Right lobe of liver (tissue), 4 donors: Measurements from ENCODE around the gene IVD.

Experiments
- POLR2A ChIP-seq: fragments of 450-650 bp; IDR thresholded peaks from one replicate; pipeline ENCODE4 v1.6.1; 2017; ENCODE audit warnings: antibody characterized with exemption, mild to moderate bottlenecking
- TF ChIP-seq, protein P1 (sequence below), 4 donors: fragments of 200-600 bp in 3 of 4; fragments of 450-650 bp in 1 of 4; IDR thresholded peaks; one replicate each; pipeline versions ENCODE4 v1.5.1 to v1.8.0; 2016 to 2022; ENCODE audit warnings: antibody characterized with exemption in 4 of 4, mild to moderate bottlenecking in 2 of 4
- donor health status: DM: no; HTN: no; CAD: no.
- donor health status: DM: no; HTN: no; CAD: no.
- donor health status: DM: no; HTN: yes; CAD: no.

DNA sequence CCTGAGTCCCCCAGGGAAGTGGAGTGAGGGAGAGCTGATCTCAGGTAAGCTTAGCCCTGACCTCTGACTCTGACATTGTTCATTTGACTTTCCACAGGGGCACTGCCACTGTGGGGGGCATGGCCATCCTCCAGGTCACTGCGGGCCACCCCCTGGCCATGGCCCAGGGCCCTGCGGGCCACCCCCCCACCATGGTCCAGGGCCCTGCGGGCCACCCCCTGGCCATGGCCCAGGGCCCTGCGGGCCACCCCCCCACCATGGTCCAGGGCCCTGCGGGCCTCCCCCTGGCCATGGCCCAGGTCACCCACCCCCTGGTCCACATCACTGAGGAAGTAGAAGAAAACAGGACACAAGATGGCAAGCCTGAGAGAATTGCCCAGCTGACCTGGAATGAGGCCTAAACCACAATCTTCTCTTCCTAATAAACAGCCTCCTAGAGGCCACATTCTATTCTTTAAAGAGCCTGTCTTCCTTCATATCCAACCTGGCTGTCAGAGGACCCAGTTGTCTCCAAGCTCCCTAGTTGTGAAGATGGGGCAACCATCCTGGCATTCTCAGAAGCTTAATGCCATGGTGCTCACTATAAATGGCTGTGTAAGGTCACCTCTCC lies 49.5 kb upstream of the IVD start:
- TF ChIP-seq, protein P1, sequence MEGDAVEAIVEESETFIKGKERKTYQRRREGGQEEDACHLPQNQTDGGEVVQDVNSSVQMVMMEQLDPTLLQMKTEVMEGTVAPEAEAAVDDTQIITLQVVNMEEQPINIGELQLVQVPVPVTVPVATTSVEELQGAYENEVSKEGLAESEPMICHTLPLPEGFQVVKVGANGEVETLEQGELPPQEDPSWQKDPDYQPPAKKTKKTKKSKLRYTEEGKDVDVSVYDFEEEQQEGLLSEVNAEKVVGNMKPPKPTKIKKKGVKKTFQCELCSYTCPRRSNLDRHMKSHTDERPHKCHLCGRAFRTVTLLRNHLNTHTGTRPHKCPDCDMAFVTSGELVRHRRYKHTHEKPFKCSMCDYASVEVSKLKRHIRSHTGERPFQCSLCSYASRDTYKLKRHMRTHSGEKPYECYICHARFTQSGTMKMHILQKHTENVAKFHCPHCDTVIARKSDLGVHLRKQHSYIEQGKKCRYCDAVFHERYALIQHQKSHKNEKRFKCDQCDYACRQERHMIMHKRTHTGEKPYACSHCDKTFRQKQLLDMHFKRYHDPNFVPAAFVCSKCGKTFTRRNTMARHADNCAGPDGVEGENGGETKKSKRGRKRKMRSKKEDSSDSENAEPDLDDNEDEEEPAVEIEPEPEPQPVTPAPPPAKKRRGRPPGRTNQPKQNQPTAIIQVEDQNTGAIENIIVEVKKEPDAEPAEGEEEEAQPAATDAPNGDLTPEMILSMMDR (IDR thresholded peaks at IDR 0.05): no peak
- no peak for TF ChIP-seq POLR2A
